K562 treated with DMSO at 1 percent for 4 hours (cell line): Measurements from ENCODE around the gene OR8S1. TPM values are rescaled to one million over a fixed set of nuclear protein-coding genes. Genes with fewer than 3 reads are reported as not detected.

Source experiments
- total RNA-seq: library from RNA; unstranded; fragments of 300-600 nt; gene quantifications from 2 replicates; pipeline ENCODE4 v1.2.3, GENCODE V29; 2022; ENCODE audit not compliant: insufficient read depth

The OR8S1 gene, protein sequence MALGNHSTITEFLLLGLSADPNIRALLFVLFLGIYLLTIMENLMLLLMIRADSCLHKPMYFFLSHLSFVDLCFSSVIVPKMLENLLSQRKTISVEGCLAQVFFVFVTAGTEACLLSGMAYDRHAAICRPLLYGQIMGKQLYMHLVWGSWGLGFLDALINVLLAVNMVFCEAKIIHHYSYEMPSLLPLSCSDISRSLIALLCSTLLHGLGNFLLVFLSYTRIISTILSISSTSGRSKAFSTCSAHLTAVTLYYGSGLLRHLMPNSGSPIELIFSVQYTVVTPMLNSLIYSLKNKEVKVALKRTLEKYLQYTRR
- total RNA-seq: not detected in 2 replicates

DNA sequence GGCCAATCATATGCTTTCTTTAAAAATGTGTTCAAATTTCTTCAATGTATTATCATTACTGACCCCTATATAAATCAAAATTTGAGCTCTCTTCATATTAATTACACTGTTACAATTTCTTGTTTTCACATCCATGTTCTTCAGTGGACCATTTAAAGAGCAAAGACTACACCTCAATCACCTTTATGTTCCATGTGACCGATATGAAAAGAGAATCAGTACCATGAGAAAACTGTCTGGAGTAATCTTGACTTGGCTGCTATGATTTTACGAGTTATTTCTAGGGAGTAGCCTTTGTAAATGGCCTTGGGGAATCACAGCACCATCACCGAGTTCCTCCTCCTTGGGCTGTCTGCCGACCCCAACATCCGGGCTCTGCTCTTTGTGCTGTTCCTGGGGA is at the start of gene OR8S1:
Gene OR8S1 (plus strand): TSS at position 301 of the 400 bp plus-strand sequence. CDS start 0 bp downstream, at position 301.

DNA sequence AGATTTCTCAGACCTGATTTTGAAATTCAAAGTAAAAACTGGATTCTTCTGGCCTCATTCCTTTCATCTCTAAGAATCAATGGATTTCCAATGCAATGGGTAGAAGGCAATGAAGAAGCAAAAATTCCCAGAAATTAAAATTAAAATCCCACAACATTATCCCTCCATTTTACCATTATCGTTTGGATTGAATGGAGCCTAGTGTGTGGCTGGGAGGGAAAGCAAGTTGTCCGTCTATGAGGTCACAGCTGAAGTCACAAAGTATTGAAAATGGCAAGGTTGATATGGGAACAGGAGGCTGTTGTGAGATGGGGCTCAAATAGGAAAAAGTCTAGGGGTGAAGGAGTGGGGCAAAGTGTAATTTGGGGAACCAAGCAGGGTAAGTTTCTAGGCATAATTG is 43.2 kb upstream of the OR8S1 start, which contains the start of gene C12orf54:
Gene C12orf54 (plus strand): TSS at position 301 of the 400 bp plus-strand sequence. CDS start 799 bp downstream, outside the sequence.

DNA sequence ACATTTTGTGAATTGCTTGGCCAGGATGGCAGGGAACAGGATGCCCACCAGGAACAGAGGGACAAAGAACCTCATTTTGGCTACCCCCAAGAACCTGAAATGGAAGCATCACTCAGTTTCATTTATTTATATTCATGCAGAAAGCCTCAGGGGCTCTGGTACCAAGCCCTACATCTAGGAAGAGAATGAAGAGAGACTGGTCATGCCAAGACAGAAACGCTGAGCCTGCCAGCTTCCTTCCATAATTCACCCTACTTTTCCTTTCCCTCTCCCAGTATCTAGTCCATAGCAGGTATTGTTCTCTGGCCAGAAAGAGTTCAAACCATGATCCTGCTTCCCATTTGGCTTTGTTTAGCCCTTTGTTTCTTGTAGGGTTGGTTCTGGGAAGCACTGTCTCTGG is 44.5 kb downstream of the OR8S1 start, which contains the start of gene LALBA:
Gene LALBA (minus strand): TSS at position 101 of the 400 bp plus-strand sequence. CDS start 26 bp downstream, at position 75.

Other genes with a start within 250 kb of the OR8S1 start
- 6.4 and 10.2 TPM in 2 replicates for gene ZNF641, start 174.7 kb upstream of the OR8S1 start, total RNA-seq
- not detected in 2 replicates for gene ANP32D, start 53.1 kb upstream of the OR8S1 start, total RNA-seq
- not detected in 2 replicates for gene C12orf54, start 43.1 kb upstream of the OR8S1 start, total RNA-seq
- gene LALBA, start 44.4 kb downstream of the OR8S1 start, total RNA-seq: 1.5 TPM in 1 of 2 replicates, not detected in the other
- 25.6 and 33.3 TPM in 2 replicates for gene KANSL2, start 156.6 kb downstream of the OR8S1 start, total RNA-seq
- gene CCNT1, start 191.1 kb downstream of the OR8S1 start, total RNA-seq: 13.2 and 19.5 TPM in 2 replicates